Activated CD8-positive, alpha-beta memory T cell treated with anti-CD3 and anti-CD28 coated beads, Interleukin-2, amount 50 U/mL, for 48 hours (primary cell): ENCODE data around the gene CTNNBL1.
"Not testable (repeated sequence)": the region's sequence is repeated elsewhere in the genome, so short reads cannot be mapped to it uniquely, and the experiment has no call there.

Experiments
- DNase-seq: peaks from one replicate; pipeline ENCODE4 v3.0.0-alpha.2; 2020

The CTNNBL1 gene

GRCh38 chr20:37823296-37823980 lies 129.6 kb downstream of the CTNNBL1 start:
- DNase-seq = no peak

DNA sequence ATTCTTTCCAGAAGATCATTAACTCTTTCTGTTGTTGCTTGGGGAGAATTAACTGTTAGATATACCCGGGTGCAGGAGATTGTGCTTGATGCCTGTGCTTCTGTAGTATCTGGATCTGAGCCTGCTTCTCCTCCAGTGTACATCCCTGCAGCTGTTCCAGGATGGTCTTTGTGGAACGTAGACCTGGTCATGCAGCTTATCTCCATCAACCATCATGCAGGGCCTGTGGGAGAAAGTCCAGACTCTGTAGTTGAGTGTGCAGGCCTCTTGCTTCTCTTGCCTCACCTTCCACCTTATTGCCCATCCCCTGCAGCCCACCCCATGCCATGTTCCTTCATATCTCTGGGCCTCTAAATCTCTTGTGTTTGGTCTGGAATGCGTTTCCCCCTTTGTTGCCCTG lies 133.8 kb downstream of the CTNNBL1 start:
- no peak for DNase-seq

DNA sequence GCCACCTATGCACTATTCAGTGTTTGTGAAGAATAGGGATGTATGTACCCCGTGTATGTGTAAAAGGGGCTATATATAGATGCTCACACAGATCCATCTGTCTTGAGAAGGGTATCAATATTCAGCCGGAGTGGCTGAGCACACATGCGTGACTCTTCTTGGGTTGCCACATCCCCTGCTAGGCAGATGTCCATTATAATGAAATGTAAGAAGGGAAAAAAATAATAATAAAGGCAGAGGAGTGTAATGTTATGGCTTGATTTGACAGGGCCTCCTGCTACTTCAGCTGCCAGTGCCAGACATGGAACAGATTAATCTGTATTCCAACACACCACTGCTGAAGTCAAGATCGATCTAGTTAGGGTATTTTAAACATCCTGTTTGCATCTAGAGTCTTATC lies 134.9 kb downstream of the CTNNBL1 start:
- DNase-seq = no peak

GRCh38 chr20:37829128-37829527 lies 135.3 kb downstream of the CTNNBL1 start:
- no peak for DNase-seq

- no peak for DNase-seq
Observed at GRCh38 chr20:37833221-37833896, 139.5 kb downstream of the CTNNBL1 start.

GRCh38 chr20:37836926-37837325 lies 143.1 kb downstream of the CTNNBL1 start:
- no peak for DNase-seq

DNA sequence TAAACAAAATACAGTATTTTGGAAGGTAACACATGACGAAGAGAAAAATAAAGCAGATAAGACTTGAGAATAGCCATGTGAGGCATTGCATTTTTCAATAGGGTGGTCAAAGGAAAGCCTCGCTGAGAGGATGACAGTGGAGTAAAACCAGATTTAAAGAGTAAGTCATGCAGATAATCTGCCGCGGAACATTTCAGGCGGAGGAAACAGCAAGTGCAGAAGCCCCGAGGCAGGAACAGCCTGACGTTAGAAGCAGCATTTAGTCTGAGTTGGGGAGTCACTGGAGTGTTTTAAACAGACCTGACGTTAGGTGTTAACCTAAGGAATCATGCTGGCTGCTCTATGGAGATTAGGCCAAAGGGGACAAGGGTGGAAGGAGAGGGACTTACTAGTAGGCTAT lies 144.1 kb downstream of the CTNNBL1 start:
- DNase-seq = no peak

- DNase-seq = no peak
Observed at GRCh38 chr20:37838769-37839431, 145.1 kb downstream of the CTNNBL1 start.

- no peak for DNase-seq
Observed at GRCh38 chr20:37839432-37839827, 145.6 kb downstream of the CTNNBL1 start.

GRCh38 chr20:37839955-37840354 lies 146.1 kb downstream of the CTNNBL1 start:
- no peak for DNase-seq

DNA sequence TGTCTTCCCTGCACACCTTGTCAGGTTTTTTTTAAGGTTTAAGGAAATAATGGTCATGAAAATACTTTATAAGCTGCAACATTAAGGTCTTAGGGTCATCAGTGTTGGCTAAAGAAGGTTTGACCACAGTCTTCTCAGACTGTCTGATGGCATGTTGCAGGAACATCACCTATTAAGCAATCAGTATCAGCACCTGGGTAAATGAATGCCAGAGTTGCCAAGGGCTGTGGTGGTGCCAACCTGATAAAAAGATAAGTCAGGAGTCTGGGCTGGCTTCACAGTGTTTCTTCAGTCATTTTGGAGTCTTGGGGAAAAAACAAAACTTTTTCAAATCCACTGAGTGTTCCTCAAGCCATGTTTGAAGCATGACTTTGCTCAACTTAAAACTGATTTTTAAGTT lies 147.6 kb downstream of the CTNNBL1 start:
- no peak for DNase-seq

GRCh38 chr20:37841971-37842370 lies 148.1 kb downstream of the CTNNBL1 start:
- no peak for DNase-seq

DNA sequence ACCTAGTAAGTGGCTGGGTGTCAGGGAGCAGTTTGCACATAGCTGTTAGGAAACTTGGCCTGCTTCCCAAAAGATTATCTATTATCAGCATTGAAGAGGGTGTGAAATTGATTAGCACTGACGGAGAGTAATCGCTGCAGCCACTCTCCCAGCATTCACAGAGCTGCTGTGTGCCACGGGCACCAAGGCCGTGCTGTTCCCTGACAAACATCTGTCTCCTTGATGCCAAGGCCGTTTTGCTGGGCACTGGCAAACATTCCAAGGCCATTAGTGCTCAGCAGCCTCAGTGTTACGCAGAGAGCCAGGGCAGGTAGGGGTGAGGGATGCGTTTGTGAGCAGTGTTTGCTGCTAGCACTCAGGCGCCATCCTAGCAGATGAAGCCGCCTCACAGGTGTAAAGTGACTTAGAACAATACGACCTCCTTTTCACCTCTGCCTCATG lies 151.4 kb downstream of the CTNNBL1 start:
- no peak for DNase-seq

DNA sequence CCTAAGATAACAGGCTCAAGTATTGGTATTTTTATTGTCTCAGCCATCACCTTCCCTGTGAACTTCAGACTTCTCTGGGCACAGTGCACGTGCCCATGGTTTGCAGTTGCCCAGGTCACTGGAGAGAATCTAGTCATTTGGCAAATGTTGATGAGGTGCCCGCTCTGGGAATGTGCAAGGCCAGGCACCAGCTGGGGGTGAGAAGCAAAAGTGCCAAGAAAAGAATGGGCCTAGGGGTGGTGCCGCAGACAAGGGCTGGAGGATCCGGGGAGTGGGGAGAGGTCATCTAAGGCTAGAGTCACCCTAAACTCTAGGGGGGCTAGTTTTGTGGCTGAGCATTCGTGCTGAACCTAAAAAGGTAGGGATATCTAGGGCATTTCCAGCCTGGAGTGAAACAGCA lies 152.0 kb downstream of the CTNNBL1 start:
- DNase-seq = no peak

GRCh38 chr20:37846573-37846972 lies 152.7 kb downstream of the CTNNBL1 start:
- no peak for DNase-seq

- DNase-seq = no peak
Observed at GRCh38 chr20:37848706-37849105, 154.9 kb downstream of the CTNNBL1 start.

DNA sequence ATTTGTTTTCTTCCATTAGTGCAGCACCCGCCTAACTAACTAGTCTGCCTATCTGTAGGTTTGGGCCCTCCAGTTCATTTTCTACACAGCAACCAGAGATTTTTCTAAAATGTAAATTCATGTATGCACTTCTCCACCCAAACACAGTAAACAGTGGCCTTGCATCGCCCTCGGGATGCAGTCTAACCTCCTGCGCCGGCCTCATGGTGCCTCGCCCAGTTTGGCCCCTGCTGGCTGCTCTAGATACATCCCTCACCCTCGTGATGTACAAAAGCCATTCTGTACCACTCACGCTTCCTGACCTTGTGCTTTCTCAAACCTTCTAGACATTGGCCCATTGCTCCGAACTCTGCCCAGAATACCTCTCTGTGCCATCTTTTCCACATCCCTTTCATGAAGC lies 155.3 kb downstream of the CTNNBL1 start:
- DNase-seq = no peak

DNA sequence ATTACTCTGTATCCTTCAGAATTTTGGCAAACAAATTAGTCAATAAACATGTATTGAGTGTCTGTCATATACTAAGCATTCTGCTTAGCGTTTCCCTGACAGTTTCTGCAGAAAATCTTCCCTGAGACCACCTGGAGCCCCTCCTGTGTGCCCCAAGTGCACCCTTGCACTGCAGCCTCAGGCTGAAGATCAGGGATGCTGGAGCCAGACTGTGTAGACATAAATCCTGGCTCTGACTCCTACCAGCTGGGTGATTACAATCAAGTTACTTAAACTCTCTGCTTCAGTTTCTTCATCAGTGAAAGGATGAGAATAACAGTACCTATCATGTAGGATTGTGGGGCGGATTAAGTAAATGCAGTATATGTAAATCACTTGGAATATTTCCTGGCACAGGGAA lies 155.7 kb downstream of the CTNNBL1 start:
- no peak for DNase-seq

DNA sequence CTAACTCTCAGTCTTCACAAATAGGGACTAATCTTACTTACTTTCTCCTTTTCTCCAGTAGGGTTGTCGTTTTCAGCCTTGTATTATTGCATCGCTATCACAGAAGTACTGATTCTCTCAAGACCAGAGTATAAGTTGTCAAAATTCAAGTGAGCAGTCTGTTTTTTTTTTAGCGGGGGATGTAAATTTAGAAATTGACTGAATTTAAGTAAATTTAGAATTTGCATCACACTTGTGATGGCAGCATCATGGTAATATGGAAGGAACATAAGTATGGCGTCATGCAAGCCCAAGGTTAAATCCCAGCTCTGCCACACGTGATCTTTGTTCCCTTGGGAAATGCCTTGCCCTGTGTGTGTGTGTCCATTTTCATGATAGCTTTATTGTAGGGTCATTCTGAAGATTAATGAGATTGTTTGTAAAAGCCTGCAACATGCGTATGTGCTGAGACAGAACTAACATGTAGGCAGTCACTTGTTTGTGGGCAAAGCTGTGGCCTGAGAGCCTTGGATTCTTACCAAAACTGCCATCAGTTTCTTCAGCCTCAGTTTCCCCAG lies 156.3 kb downstream of the CTNNBL1 start:
- DNase-seq = no peak

- DNase-seq = no peak
Observed at GRCh38 chr20:37850724-37851355, 157.0 kb downstream of the CTNNBL1 start.

GRCh38 chr20:37852666-37853065 lies 158.8 kb downstream of the CTNNBL1 start:
- no peak for DNase-seq

DNA sequence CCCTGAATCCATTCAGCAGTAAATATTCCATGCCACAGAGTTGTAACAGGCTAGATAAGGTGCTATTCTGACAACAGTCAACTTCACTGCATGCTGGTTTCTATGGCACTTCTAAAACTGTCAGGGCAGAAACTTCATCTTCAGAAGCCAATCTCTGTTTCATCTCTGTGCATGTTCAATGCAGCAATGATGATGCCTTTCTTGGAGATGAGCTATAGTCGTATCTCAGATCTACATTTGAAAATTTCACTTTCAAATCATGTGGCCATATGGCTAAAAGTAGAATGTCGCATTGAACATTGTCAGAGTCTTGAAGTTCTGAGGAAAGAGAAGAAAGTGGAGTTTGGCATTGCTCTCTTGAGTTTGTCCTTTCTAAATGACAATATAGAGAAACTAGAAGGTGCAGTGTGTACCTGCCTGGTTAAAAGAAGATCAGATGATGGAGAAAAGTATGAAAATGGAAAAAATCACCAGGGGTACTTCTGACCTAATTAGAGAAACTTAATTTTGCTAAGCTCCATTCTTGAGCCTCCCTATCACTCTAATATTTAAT lies 160.1 kb downstream of the CTNNBL1 start:
- no peak for DNase-seq

GRCh38 chr20:37856034-37856433 lies 162.2 kb downstream of the CTNNBL1 start:
- DNase-seq = not testable (repeated sequence)
